AG04450 (cell line): ENCODE measurements around the gene C3orf18. TPM values are rescaled to one million over a fixed set of nuclear protein-coding genes. Genes with fewer than 3 reads are reported as not detected.
A peak's percentile ranks its signal among the peaks of the same experiment; 100 is the strongest.

Source experiments
- CTCF ChIA-PET: fragments of 300-600, 350-600 bp; formaldehyde crosslinking; extraction: SDS; loops from one replicate; lab custom pipeline; 2022; ENCODE audit warnings: antibody characterized with exemption, inconsistent platforms; lab: Charles Lee
- POLR2A ChIA-PET: fragments of 350-600 bp; formaldehyde crosslinking; extraction: SDS; loops from one replicate; lab custom pipeline; 2021; ENCODE audit warnings: antibody characterized with exemption, inconsistent platforms; lab: Yijun Ruan, JAX
- DNase-seq: peaks from one replicate; pipeline ENCODE4 v3.0.0-alpha.2; 2011; ENCODE audit warnings: low read depth, low spot score
- H3K27ac ChIP-seq: one replicate; pipeline ENCODE4 v1.5.1; 2012; ENCODE audit warnings: low read depth, low read length, control low read depth
- H3K27me3 ChIP-seq: one replicate; pipeline ENCODE4 v1.6.0; 2012; ENCODE audit warnings: low read length; ENCODE audit not compliant: control insufficient read depth, insufficient read depth
- H3K4me3 ChIP-seq: 2 replicates; pipeline ENCODE4 v1.5.1; 2011; ENCODE audit warnings: mild to moderate bottlenecking, low read depth, low read length, control low read depth
- H3K9me3 ChIP-seq: 2 replicates; pipeline ENCODE4 v1.5.1; 2012; ENCODE audit warnings: low read length; ENCODE audit not compliant: control insufficient read depth, insufficient read depth
- polyA plus RNA-seq: library from polyadenylated mRNA; depleted of rRNA; stranded (reverse); fragments of >200 nt; gene quantifications from 2 replicates; pipeline ENCODE4 v1.2.3, GENCODE V29; 2011
- TF ChIP-seq, protein P1 (sequence below): IDR thresholded peaks from 2 replicates; pipeline ENCODE4 v1.5.1; 2011; ENCODE audit warnings: low read depth, low read length, control low read depth, inconsistent platforms

Gene C3orf18
- polyA plus RNA-seq, 1 experiment, result 10.0 TPM

DNA sequence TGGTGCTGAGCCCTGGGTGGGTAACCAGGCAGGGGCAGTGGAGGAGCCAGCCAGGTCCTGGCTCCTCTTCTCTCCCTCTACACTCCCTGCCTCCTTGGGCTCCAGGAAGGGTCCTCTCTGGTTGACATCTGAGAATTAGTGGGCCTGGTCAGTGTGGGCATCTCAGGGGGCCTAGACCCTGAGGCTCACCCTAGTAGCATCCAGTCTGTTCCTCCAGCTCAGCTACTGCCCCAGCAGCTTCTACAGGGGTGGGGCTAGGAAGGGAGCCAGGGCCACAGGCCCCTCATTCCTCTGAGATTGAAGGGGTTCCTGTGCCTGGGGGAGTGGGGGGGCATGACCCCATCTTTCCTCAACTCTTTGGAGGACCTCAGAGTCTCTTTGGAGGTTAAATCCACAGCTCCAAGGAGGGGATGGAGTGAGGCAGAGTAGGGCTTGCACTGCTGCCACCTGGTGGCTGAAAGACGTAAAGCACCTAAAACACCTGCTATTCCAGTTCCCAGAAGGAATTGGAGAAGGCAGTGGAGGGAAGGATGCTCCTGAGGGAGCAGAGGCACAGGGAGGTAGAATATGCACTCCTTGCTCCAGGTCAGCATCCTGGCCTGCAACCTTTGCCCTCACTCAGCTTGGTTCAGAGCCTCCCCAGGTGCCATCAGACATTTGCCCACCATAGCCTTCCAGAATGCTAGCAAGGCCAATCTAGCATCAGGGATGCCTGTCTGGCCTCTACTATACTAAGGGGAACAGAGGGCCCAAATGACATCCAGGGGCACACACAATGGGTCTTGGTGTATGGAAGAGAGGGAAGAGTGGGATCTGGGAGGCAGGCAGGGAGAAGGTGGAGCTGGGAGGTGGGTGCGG lies 25.1 kb downstream of the C3orf18 start:
- ChIA-PET CTCF (interaction anchor here (0.5 to 3.1 kb wide), 39 partner anchors 8 to 343 kb away, joined by 3 to 76 read pairs (median 4); partner anchors contain the start of genes C3orf18, CYB561D2, NPRL2 and ZMYND10), POLR2A (no interaction called here)
- Histone ChIP-seq H3K9me3 (no peaks in the 10 kb centered on the region), H3K4me3 (no peak overlapping the region), H3K27ac (no peak overlapping the region), H3K27me3 (peaks cover 34% of the 10 kb centered on the region)
- TF ChIP-seq, protein P1, sequence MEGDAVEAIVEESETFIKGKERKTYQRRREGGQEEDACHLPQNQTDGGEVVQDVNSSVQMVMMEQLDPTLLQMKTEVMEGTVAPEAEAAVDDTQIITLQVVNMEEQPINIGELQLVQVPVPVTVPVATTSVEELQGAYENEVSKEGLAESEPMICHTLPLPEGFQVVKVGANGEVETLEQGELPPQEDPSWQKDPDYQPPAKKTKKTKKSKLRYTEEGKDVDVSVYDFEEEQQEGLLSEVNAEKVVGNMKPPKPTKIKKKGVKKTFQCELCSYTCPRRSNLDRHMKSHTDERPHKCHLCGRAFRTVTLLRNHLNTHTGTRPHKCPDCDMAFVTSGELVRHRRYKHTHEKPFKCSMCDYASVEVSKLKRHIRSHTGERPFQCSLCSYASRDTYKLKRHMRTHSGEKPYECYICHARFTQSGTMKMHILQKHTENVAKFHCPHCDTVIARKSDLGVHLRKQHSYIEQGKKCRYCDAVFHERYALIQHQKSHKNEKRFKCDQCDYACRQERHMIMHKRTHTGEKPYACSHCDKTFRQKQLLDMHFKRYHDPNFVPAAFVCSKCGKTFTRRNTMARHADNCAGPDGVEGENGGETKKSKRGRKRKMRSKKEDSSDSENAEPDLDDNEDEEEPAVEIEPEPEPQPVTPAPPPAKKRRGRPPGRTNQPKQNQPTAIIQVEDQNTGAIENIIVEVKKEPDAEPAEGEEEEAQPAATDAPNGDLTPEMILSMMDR, result peak; percentile 91
- DNase-seq, result peak; percentile 41

DNA sequence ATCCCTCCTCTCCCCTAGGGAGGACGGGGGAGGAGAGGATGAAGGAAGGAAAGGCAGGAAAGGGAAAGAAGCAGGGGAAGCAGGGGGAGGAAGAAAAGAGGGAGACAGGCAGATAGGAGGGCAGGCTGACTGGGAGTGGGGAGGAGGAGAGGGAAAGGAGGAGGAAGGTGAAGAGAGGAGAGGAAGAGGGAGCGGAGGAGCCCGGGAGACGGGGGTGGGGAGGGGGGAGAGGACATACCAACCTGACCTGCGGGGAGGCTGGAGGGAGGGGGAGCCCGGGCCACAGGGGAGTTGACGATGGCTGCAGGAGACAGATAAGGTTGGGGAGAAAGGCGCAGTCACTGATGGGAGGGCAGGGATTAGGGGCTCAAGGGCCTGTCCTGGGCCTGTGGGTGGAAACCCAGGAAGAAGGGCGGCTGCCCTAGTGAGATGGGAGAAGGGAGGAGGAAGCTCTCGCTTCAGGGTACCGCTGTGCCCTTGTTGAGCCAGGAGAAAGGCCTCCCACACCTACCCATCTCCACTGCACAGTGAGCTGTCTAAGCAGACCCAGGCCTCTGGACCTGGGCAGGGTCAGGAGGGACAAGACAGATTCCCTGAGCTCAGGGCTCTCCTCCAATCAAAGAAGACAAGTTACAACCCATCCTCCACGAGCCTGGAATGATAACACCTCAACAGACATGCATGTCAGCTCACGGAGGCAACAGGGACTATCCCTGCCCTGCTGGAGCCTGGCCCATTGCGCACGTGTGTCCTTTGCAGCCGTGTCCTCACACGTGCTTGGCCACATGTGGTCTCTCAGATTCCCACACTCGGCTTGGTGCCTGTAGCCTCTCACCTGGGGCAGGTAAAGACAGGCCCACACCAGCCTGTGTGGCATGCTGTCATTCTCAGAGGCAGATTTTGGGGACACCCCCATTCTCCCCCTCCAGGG lies 27.9 kb downstream of the C3orf18 start:
- CTCF ChIA-PET, result interaction anchor here (1.0 to 2.3 kb wide), 4 partner anchors 10 to 192 kb away, joined by 3 to 15 read pairs (median 3); no protein-coding TSS in a partner anchor

DNA sequence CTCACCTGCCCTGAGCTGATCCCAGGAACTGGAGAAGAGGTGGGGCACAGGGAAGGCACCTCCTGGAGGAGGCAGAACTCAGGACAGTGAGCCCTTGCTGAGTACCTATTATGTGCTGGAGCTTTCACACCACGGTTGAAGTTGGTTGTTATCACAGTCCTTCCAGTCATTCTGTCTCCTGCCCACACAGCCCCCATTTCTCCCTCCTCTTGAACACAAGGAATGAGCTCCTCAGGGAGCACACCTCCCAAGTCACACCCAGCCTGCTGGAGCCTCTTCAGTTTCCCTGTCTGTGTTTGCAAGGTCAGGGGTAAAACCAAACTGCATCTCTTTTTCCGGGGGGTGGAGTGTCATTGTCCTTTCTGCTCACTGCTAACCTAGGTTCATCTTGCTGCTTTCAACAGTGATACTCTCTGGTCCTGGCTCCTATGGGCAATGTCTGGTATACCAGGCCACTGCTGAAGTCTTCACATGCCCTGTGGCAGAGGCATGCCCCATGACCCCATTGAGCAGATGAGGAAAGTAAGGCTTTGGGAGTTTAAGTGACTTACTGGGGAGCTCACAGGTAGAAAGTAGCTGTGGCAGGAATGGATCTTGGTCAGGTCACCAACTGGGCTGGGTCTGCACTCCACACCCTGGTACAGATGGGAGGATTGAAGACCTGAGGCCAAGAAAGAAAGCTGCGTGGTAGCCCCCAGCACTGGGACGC lies 30.0 kb downstream of the C3orf18 start:
- no peaks in the 10 kb centered on the region for H3K9me3 ChIP-seq
- CTCF ChIA-PET, result interaction anchor here (1.0 to 1.7 kb wide), 5 partner anchors 15 to 191 kb away, joined by 3 to 5 read pairs (median 3); no protein-coding TSS in a partner anchor

More for the DNA sequence above, 27.9 kb downstream of the C3orf18 start:
- TF ChIP-seq, protein P1, result no peak
- H3K4me3 ChIP-seq, result no peak overlapping the region
- DNase-seq, result no peak
- H3K27me3 ChIP-seq, result peaks cover 42% of the 10 kb centered on the region
- H3K27ac ChIP-seq, result no peak overlapping the region
- no peaks in the 10 kb centered on the region for H3K9me3 ChIP-seq
- POLR2A ChIA-PET, result no interaction called here

DNA sequence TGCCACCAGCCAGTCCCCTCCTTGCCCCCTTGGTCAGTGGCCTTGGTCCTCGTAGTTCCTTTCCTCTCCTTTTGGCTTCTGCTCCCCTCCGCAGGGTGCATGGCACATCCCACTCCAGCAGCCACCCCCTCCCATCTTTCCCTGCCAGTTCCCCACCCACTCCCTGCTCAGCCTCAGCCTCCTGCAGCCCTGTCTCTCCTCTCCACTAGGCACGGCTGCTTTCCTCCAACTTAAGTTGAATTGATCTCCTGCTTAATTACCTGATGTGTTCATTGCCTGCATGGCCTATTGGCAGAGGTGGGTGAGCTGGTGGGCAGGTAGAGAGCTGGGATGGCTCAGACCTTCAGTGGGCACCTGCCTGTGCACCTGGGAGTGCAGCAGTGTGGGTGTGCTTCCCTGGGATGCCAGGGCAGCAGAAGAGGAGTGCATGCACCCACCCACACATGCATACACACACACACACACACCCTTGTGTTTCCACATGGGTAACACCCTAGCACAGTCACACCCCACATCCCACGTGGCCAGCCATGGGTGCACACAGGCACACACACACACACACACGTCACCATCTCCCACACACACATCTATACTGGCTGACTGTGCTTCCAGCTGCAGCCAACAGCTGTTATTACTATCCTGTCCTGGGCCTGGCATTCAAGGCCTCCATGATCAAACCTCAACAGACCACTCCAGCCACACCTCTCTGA lies 30.9 kb downstream of the C3orf18 start:
- H3K27me3 ChIP-seq, result peaks cover 61% of the 10 kb centered on the region
- H3K27ac ChIP-seq, result no peak overlapping the region
- no peak overlapping the region for H3K4me3 ChIP-seq
- TF ChIP-seq, protein P1, result no peak
- POLR2A ChIA-PET, result no interaction called here
- no peak for DNase-seq
- CTCF ChIA-PET, result interaction anchor here (1.0 to 1.1 kb wide), 2 partner anchors 14 to 190 kb away, joined by 3 read pairs; no protein-coding TSS in a partner anchor
- no peaks in the 10 kb centered on the region for H3K9me3 ChIP-seq

More for the DNA sequence above, 30.0 kb downstream of the C3orf18 start:
- Histone ChIP-seq H3K4me3 (no peak overlapping the region), H3K27me3 (peaks cover 54% of the 10 kb centered on the region), H3K27ac (no peak overlapping the region)
- TF ChIP-seq, protein P1, result no peak
- DNase-seq, result no peak
- POLR2A ChIA-PET, result no interaction called here
